ENCODE results near the gene NOTCH1. TPM values are rescaled to one million over a fixed set of nuclear protein-coding genes. Genes with fewer than 3 reads are reported as not detected.

NOTCH1 gene
- total and polyA plus RNA-seq, 2 of the 4 experiments (the other 2 are of a cell fraction): 1.8 to 6.0 TPM

- no peak overlapping the region for H3K23ac ChIP-seq (ENCODE audit: low read depth, low read length)
- H3K9ac ChIP-seq (ENCODE audit: low read depth, low read length): no peak overlapping the region
- CTCF ChIA-PET: no interaction called here
- H4K8ac ChIP-seq (ENCODE audit: low read depth in 2 of 2, low read length in 2 of 2): no peak overlapping the region
- H2BK15ac ChIP-seq (ENCODE audit: low read depth, low read length): no peak overlapping the region
- no peaks in the 10 kb centered on the region for H3K9me1 ChIP-seq (ENCODE audit: insufficient read depth, low read length)
- intact Hi-C loops (cut with micrococcal nuclease): no loop called here
- no peak overlapping the region for H2AK9ac ChIP-seq (replicated peaks; ENCODE audit: low read depth, low read length, poor library complexity)
- ATAC-seq (ENCODE audit: low read depth) (no peak), DNase-seq (no peak)
- H2AFZ ChIP-seq (replicated peaks; ENCODE audit: low read length, poor library complexity): no peak overlapping the region
- no peak overlapping the region for H3K4ac ChIP-seq (ENCODE audit: low read depth, low read length)
- dilution Hi-C loops (cut with HindIII; ENCODE audit: low sequenced_read_pairs, unreplicated experiment): no loop called here
- no peaks in the 10 kb centered on the region for H3K9me3 ChIP-seq (ENCODE audit: control insufficient read depth, insufficient read depth, low read length)
- H3K18ac ChIP-seq (ENCODE audit: low read depth, low read length): no peak overlapping the region
- no peak overlapping the region for H4K5ac ChIP-seq (ENCODE audit: low read depth, low read length)
- no peak overlapping the region for H2BK20ac ChIP-seq (ENCODE audit: low read depth, low read length)
- no peaks in the 10 kb centered on the region for H3K27me3 ChIP-seq (ENCODE audit: control insufficient read depth, insufficient read depth, low read length)
- TF ChIP-seq CEBPB (IDR thresholded peaks at IDR 0.05; ENCODE audit: low read depth, low read length) (no peak), NFE2L2 (IDR thresholded peaks at IDR 0.05; ENCODE audit: low read depth, low read length) (no peak), BHLHE40 (IDR thresholded peaks at IDR 0.05; ENCODE audit: low read depth, low read length) (no peak), ELK1 (IDR thresholded peaks at IDR 0.05; ENCODE audit: borderline replicate concordance, low read depth, low read length) (no peak), MXI1 (IDR thresholded peaks at IDR 0.05; ENCODE audit: borderline replicate concordance, low read depth, low read length) (no peak), MAZ (IDR thresholded peaks at IDR 0.05; ENCODE audit: borderline replicate concordance, low read depth, low read length) (no peak), RAD21 (IDR thresholded peaks at IDR 0.05; ENCODE audit: low read length) (no peak), MAFK (IDR thresholded peaks at IDR 0.05; ENCODE audit: low read depth, low read length) (no peak), USF2 (IDR thresholded peaks at IDR 0.05; ENCODE audit: low read depth, low read length) (no peak), CTCF (conservative IDR thresholded peaks at IDR 0.05; ENCODE audit: low read depth, low read length) (no peak), SMC3 (IDR thresholded peaks at IDR 0.05; ENCODE audit: low read depth, low read length) (no peak)
- no peak overlapping the region for H2BK120ac ChIP-seq (ENCODE audit: low read depth, low read length)
- H3K79me1 ChIP-seq (ENCODE audit: low read depth in 1 of 2, low read length in 2 of 2): peaks cover 38 to 87% of the 10 kb centered on the region in 2 experiments
- H4K20me1 ChIP-seq (ENCODE audit: insufficient read depth, low read length): peaks cover 87% of the 10 kb centered on the region
- H3K4me2 ChIP-seq (ENCODE audit: low read depth, low read length): no peak overlapping the region
- no peak overlapping the region for H2AK5ac ChIP-seq (ENCODE audit: low read depth, low read length)
- no peak overlapping the region for H2BK5ac ChIP-seq (ENCODE audit: low read depth, low read length, poor library complexity, severe bottlenecking)
- in situ Hi-C loops (cut with MboI; ENCODE audit: low sequenced_read_pairs): no loop called here
- no TSS peak for BruUV-seq (replicated peaks)
- H3K4me3 ChIP-seq (ENCODE audit: insufficient read depth, low read depth, low read length): no peak overlapping the region
- H3K36me3 ChIP-seq (ENCODE audit: control insufficient read depth, insufficient read depth, low read length): peaks cover 91% of the 10 kb centered on the region
- no peak overlapping the region for H3K56ac ChIP-seq (ENCODE audit: extremely low read depth, insufficient read depth, low read length)
- no peak overlapping the region for H3K14ac ChIP-seq (replicated peaks; ENCODE audit: low read depth, low read length)
- 97% methylated on average over 4 of the region's 11 CpGs; no CpG with 5 or more reads in 1 of the 2 experiments for WGBS, 2 experiments (ENCODE audit: extremely low coverage in 2 of 2, insufficient read length in 1 of 2)
- no peaks in the 10 kb centered on the region for H3K4me1 ChIP-seq (ENCODE audit: control insufficient read depth, insufficient read depth, low read length)
- no peak overlapping the region for H3K27ac ChIP-seq (ENCODE audit: insufficient read depth, low read length)
- POLR2A ChIA-PET (ENCODE audit: unreplicated experiment): no interaction called here
- H4K91ac ChIP-seq (ENCODE audit: insufficient read depth, low read depth, low read length): no peak overlapping the region
Measured at GRCh38 chr9:136470356-136470755, 75.5 kb downstream of the NOTCH1 start.

Measured in IMR-90 (cell line).